ENCODE measurements around the gene PNP. TPM values are rescaled to one million over a fixed set of nuclear protein-coding genes. Genes with fewer than 3 reads are reported as not detected.

PNP gene
- total and polyA plus RNA-seq, 8 donors: 6.2 to 24.0 (median 9.2) TPM

DNA sequence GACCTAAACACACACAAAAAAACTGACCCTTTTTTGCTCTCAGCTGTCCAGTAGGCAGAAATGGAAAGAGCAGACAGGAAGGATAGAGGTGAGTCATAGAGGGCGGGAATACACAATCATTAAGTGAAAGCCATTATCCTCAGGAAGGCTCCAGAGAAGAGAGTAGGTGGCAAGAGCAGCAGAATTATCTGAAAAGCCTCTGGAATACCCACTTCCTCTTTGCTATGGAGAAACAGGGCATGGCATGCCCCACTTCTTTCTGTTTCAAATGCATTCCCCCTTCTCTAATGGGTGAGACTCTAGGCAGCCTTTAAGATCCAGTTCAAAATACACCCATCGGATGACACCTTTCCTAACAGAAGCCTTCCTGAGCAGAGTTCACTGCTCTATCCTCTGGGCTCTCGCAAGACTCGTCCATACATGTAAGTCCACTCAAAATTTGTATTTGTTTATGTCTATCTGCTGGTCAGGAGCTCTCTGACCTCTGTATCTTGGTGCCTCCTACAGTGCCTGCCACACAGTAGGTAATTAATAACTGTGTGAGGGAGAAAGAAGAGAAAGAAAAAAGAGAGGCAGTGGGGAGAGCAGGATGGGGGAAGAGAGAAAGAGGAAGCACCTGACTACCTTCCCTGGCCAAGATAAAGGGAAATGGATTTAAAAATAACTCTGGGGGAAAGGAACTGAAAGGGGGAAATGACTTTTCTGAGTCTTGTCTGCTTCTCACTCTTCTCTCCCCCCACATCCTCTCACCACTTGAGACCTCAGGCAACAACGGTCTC is 41.8 kb upstream of the PNP start:
- FAIRE-seq: no peak

DNA sequence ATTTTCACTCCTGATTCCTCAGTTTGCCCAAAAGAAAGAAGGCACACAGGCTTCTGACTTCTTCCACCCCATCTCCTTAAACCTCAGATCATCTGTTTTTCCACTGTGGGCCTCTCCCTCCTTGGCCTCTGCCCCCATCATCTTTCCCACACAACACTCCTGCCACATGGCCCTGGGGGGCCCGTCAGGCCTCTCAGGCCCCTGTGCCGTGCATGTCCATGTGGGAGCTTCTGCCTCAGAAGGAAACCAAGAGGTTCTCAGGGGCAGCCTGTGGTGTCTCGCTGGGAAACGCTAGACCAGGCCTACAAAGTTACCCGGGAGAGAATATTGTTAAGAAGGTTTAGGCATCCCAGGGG is 41.2 kb upstream of the PNP start:
- Histone ChIP-seq H3K36me3 (no peaks in the 10 kb centered on the region), H3K27ac (peak overlapping the region in 1 of 4 donors; percentile 18), H3K4me3 (no peak overlapping the region), H3K4me1 (no peaks in the 10 kb centered on the region), H3K27me3 (no peaks in the 10 kb centered on the region), H3K9me3 (no peaks in the 10 kb centered on the region)
- ATAC-seq (peak in 2 of 4 donors; percentile 9 to 20), FAIRE-seq (no peak), DNase-seq (no peak)
- TF ChIP-seq, protein P1, sequence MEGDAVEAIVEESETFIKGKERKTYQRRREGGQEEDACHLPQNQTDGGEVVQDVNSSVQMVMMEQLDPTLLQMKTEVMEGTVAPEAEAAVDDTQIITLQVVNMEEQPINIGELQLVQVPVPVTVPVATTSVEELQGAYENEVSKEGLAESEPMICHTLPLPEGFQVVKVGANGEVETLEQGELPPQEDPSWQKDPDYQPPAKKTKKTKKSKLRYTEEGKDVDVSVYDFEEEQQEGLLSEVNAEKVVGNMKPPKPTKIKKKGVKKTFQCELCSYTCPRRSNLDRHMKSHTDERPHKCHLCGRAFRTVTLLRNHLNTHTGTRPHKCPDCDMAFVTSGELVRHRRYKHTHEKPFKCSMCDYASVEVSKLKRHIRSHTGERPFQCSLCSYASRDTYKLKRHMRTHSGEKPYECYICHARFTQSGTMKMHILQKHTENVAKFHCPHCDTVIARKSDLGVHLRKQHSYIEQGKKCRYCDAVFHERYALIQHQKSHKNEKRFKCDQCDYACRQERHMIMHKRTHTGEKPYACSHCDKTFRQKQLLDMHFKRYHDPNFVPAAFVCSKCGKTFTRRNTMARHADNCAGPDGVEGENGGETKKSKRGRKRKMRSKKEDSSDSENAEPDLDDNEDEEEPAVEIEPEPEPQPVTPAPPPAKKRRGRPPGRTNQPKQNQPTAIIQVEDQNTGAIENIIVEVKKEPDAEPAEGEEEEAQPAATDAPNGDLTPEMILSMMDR (IDR thresholded peaks at IDR 0.05): no peak
- WGBS, 2 donors: 65 to 80% methylated on average over 5 of the region's 5 CpGs
- intact Hi-C loops (cut with DNase I): no loop called here

More for the DNA sequence above, 41.8 kb upstream of the PNP start:
- H3K27me3 ChIP-seq: no peaks in the 10 kb centered on the region
- H3K9me3 ChIP-seq: no peaks in the 10 kb centered on the region
- peak overlapping the region in 1 of 4 donors; percentile 18 for H3K27ac ChIP-seq
- ATAC-seq (peak in 3 of 4 donors; percentile 61 to 87 (median 69)), DNase-seq (no peak)
- H3K4me1 ChIP-seq: no peaks in the 10 kb centered on the region
- no peaks in the 10 kb centered on the region for H3K36me3 ChIP-seq
- no peak overlapping the region for H3K4me3 ChIP-seq
- 67% methylated on average over 5 of the region's 5 CpGs for WGBS, 2 donors
- TF ChIP-seq, protein P1 (IDR thresholded peaks at IDR 0.05): no peak
- intact Hi-C loops (cut with DNase I): no loop called here

DNA sequence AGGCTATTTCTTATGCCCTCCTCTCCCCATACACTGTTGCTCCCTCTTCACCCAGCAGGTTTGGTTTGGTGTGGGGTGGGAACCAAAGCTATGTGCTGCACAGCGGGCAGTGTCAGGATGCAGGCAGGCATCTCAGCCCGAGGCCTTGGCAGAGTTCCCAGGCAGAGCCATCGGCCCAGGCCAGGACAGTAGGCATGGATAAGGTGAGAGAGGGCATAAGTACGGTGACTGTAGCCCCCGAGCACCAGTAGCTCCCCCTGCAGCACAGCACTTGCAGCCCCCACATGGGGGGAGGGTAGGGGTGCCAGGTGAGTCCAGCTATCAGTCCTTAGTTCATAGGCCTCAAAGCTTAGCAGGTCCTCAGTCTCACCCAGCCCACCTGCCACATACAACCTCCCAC is 40.4 kb upstream of the PNP start:
- no peaks in the 10 kb centered on the region for H3K27me3 ChIP-seq
- intact Hi-C loops (cut with DNase I): no loop called here

DNA sequence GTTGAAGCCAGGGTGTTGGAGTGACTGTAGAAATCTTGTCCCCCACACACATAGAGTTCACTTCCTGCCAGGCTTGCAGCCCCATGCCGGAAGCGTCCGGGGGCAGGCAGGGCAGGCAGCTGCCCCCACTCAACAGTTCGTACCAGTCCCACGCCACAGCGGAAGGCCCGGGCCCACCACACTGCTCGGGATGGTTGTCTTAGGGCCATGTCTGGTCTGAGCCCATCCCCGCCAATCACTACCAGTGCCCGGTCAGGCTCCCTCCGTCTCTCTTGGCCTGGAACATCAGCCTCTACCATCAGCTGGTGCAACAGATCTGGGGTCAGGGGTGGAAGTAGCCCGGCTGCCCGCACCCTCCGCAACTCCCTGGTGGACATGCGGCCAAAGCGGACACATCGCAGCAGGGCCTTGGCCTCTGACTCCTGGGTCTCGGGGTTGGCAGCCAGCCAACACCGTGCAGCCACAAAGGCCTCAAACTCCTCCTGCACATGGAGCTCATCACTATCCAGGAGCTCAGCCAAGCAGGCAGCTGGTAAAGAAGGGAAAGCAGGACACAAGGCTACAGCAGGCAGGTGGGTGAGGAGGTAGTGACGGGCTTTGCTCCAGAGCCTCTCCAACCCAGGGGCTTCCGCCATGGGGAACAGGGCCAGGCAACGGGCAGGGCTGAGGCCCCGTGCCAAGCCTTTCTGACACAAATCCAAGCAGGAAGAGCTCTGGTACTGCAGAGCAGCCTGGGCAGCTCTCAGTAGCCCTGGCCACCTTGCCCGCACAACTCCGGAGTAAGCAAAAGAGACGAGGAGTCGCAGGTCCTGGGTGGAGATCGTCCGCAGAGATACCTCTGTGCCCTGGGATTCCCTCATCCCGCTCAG is 39.2 kb upstream of the PNP start:
- ATAC-seq (peak; percentile 51 to 79 (median 64)), FAIRE-seq (no peak), DNase-seq (peak in 5 of 6 donors; percentile 41 to 70 (median 63))
- 64 to 71% methylated on average over 30 of the region's 30 CpGs for WGBS, 2 donors
- H3K4me3 ChIP-seq: no peak overlapping the region
- TF ChIP-seq, protein P1 (IDR thresholded peaks at IDR 0.05): no peak
- H3K27me3 ChIP-seq: no peaks in the 10 kb centered on the region
- no peaks in the 10 kb centered on the region for H3K36me3 ChIP-seq
- H3K27ac ChIP-seq: no peak overlapping the region
- intact Hi-C loops (cut with DNase I): no loop called here
- H3K9me3 ChIP-seq: no peaks in the 10 kb centered on the region
- H3K4me1 ChIP-seq: no peaks in the 10 kb centered on the region

More for the DNA sequence above, 40.4 kb upstream of the PNP start:
- H3K4me3 ChIP-seq: no peak overlapping the region
- H3K4me1 ChIP-seq: no peaks in the 10 kb centered on the region
- TF ChIP-seq, protein P1 (IDR thresholded peaks at IDR 0.05): no peak
- WGBS, 2 donors: 43 to 44% methylated on average over 5 of the region's 5 CpGs
- H3K36me3 ChIP-seq: no peaks in the 10 kb centered on the region
- no peak for FAIRE-seq
- ATAC-seq: no peak
- no peak overlapping the region for H3K27ac ChIP-seq
- no peaks in the 10 kb centered on the region for H3K9me3 ChIP-seq
- peak in 1 of 6 donors; percentile 41 for DNase-seq
